ENCODE data around the gene STARD8.
"Not testable (repeated sequence)": the region's sequence is repeated elsewhere in the genome, so short reads cannot be mapped to it uniquely, and the experiment has no call there.

STARD8 gene

GRCh38 chrX:68672581-68673318 is 25.3 kb downstream of the STARD8 start:
- no peak for DNase-seq
- TF ChIP-seq GATA1 (IDR thresholded peaks at IDR 0.05; ENCODE audit: low read depth, low read length) (no peak), POLR2A (IDR thresholded peaks at IDR 0.05; ENCODE audit: low read length) (no peak)

GRCh38 chrX:68675571-68675970 is 28.1 kb downstream of the STARD8 start:
- DNase-seq = no peak

GRCh38 chrX:68676335-68676734 is 28.9 kb downstream of the STARD8 start:
- DNase-seq = no peak
- no peak for TF ChIP-seq GATA1 (IDR thresholded peaks at IDR 0.05; ENCODE audit: low read depth, low read length)
- no peak for TF ChIP-seq POLR2A (IDR thresholded peaks at IDR 0.05; ENCODE audit: low read length)

More at GRCh38 chrX:68675571-68675970, 28.1 kb downstream of the STARD8 start:
- TF ChIP-seq GATA1 (IDR thresholded peaks at IDR 0.05; ENCODE audit: low read depth, low read length) = no peak

GRCh38 chrX:68677998-68678397 is 30.5 kb downstream of the STARD8 start:
- no peak for TF ChIP-seq POLR2A (IDR thresholded peaks at IDR 0.05; ENCODE audit: low read length)
- no peak for TF ChIP-seq GATA1 (IDR thresholded peaks at IDR 0.05; ENCODE audit: low read depth, low read length)
- DNase-seq = no peak

GRCh38 chrX:68681443-68681941 is 34.0 kb downstream of the STARD8 start:
- TF ChIP-seq GATA1 (IDR thresholded peaks at IDR 0.05; ENCODE audit: low read depth, low read length) (no peak), POLR2A (IDR thresholded peaks at IDR 0.05; ENCODE audit: low read length) (no peak)
- no peak for DNase-seq

- DNase-seq = no peak
- no peak for TF ChIP-seq POLR2A (IDR thresholded peaks at IDR 0.05; ENCODE audit: low read length)
- no peak for TF ChIP-seq GATA1 (IDR thresholded peaks at IDR 0.05; ENCODE audit: low read depth, low read length)
Measured at GRCh38 chrX:68682790-68683189, 35.3 kb downstream of the STARD8 start.

GRCh38 chrX:68683580-68683979 is 36.1 kb downstream of the STARD8 start:
- TF ChIP-seq POLR2A (IDR thresholded peaks at IDR 0.05; ENCODE audit: low read length) (no peak), GATA1 (IDR thresholded peaks at IDR 0.05; ENCODE audit: low read depth, low read length) (no peak)
- DNase-seq = no peak

GRCh38 chrX:68684291-68684918 is 36.9 kb downstream of the STARD8 start:
- DNase-seq = peak; percentile 25 to 27
- no peak for TF ChIP-seq POLR2A (IDR thresholded peaks at IDR 0.05; ENCODE audit: low read length)
- TF ChIP-seq GATA1 (IDR thresholded peaks at IDR 0.05; ENCODE audit: low read depth, low read length) = no peak

- DNase-seq = no peak
Measured at GRCh38 chrX:68684919-68685304, 37.4 kb downstream of the STARD8 start.

GRCh38 chrX:68685685-68686084 is 38.2 kb downstream of the STARD8 start:
- no peak for TF ChIP-seq POLR2A (IDR thresholded peaks at IDR 0.05; ENCODE audit: low read length)
- no peak for TF ChIP-seq GATA1 (IDR thresholded peaks at IDR 0.05; ENCODE audit: low read depth, low read length)
- DNase-seq = peak; percentile 70 to 82

More at GRCh38 chrX:68684919-68685304, 37.4 kb downstream of the STARD8 start:
- TF ChIP-seq GATA1 (IDR thresholded peaks at IDR 0.05; ENCODE audit: low read depth, low read length) (no peak), POLR2A (IDR thresholded peaks at IDR 0.05; ENCODE audit: low read length) (no peak)

GRCh38 chrX:68686097-68686977 is 38.9 kb downstream of the STARD8 start:
- DNase-seq = peak; percentile 63 to 64
- peak; percentile 56 for TF ChIP-seq POLR2A (IDR thresholded peaks at IDR 0.05; ENCODE audit: low read length)
- no peak for TF ChIP-seq GATA1 (IDR thresholded peaks at IDR 0.05; ENCODE audit: low read depth, low read length)

- DNase-seq = not testable (repeated sequence)
Measured at GRCh38 chrX:68688931-68689330, 41.5 kb downstream of the STARD8 start.

- no peak for DNase-seq
- TF ChIP-seq GATA1 (IDR thresholded peaks at IDR 0.05; ENCODE audit: low read depth, low read length) (no peak), POLR2A (IDR thresholded peaks at IDR 0.05; ENCODE audit: low read length) (no peak)
Measured at GRCh38 chrX:68690936-68691501, 43.6 kb downstream of the STARD8 start.

- no peak for TF ChIP-seq POLR2A (IDR thresholded peaks at IDR 0.05; ENCODE audit: low read length)
- no peak for TF ChIP-seq GATA1 (IDR thresholded peaks at IDR 0.05; ENCODE audit: low read depth, low read length)
- no peak for DNase-seq
Measured at GRCh38 chrX:68691921-68692320, 44.5 kb downstream of the STARD8 start.

All from erythroblast (primary cell).